Loucy (cell line): Measurements from ENCODE around the gene ADGRL3.

ENCODE experiments used
- EZH2phosphoT487 ChIP-seq: fragments of 200-600 bp; IDR thresholded peaks from 2 replicates; pipeline ENCODE4 v1.6.1; 2018; ENCODE audit warnings: antibody characterized with exemption, mild to moderate bottlenecking, moderate library complexity, borderline replicate concordance
- TF ChIP-seq, protein P1 (sequence below): fragments of 200-600 bp; sonication (generic); conservative IDR thresholded peaks from 2 replicates; pipeline ENCODE4 v1.5.1; 2014; ENCODE audit warnings: mild to moderate bottlenecking, antibody characterized with exemption, low read length

DNA sequence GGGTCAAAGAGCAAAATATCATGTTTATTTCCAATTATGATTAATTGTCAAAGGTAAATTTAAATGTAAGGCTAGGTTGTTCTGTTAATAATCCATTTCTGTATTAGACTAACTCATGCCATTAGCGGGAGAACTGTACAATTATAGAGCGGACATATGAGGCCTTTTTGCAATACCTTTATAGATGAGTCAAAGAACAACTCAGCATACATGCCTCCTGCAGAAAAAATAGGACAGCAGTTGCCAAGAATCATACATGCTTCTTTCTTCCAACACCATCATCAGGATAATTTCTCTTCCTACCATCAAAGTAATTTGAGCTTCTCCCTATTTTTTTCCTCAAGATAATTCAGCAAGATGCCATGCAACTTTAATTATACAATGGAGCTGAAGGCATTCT is 917.8 kb downstream of the ADGRL3 start:
- TF ChIP-seq, protein P1, sequence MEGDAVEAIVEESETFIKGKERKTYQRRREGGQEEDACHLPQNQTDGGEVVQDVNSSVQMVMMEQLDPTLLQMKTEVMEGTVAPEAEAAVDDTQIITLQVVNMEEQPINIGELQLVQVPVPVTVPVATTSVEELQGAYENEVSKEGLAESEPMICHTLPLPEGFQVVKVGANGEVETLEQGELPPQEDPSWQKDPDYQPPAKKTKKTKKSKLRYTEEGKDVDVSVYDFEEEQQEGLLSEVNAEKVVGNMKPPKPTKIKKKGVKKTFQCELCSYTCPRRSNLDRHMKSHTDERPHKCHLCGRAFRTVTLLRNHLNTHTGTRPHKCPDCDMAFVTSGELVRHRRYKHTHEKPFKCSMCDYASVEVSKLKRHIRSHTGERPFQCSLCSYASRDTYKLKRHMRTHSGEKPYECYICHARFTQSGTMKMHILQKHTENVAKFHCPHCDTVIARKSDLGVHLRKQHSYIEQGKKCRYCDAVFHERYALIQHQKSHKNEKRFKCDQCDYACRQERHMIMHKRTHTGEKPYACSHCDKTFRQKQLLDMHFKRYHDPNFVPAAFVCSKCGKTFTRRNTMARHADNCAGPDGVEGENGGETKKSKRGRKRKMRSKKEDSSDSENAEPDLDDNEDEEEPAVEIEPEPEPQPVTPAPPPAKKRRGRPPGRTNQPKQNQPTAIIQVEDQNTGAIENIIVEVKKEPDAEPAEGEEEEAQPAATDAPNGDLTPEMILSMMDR, result no peak
- TF ChIP-seq EZH2phosphoT487, result no peak
